Hepatocyte (in vitro differentiated cells): ENCODE measurements around the gene KDM2A. TPM values are rescaled to one million over a fixed set of nuclear protein-coding genes. Genes with fewer than 3 reads are reported as not detected.

ENCODE experiments used
- DNase-seq: peaks from one replicate; pipeline ENCODE4 v3.0.0-alpha.2; 2016; ENCODE audit warnings: low spot score
- H2AFZ ChIP-seq: fragments of 200-600 bp; sonication (generic); 2 replicates; pipeline ENCODE4 v1.6.0; 2016; ENCODE audit warnings: antibody characterized with exemption, mild to moderate bottlenecking
- H3K27ac ChIP-seq: fragments of 200-600 bp; sonication (generic); 2 replicates; pipeline ENCODE4 v1.5.1; 2016; ENCODE audit warnings: mild to moderate bottlenecking
- H3K27me3 ChIP-seq: fragments of 200-600 bp; sonication (generic); 2 replicates; pipeline ENCODE4 v1.6.1; 2016
- H3K36me3 ChIP-seq: fragments of 200-600 bp; sonication (generic); replicated peaks from 2 replicates; pipeline ENCODE4 v1.5.1; 2016; ENCODE audit warnings: low read depth; ENCODE audit not compliant: insufficient read depth
- H3K4me1 ChIP-seq: fragments of 200-600 bp; sonication (generic); 2 replicates; pipeline ENCODE4 v1.5.1; 2016; ENCODE audit warnings: mild to moderate bottlenecking, moderate library complexity; ENCODE audit not compliant: insufficient read depth
- H3K4me2 ChIP-seq: fragments of 200-600 bp; sonication (generic); 2 replicates; pipeline ENCODE4 v1.6.0; 2016
- H3K4me3 ChIP-seq: fragments of 200-600 bp; sonication (generic); 2 replicates; pipeline ENCODE4 v1.5.1; 2016; ENCODE audit warnings: mild to moderate bottlenecking
- H3K79me2 ChIP-seq: fragments of 200-600 bp; sonication (generic); 2 replicates; pipeline ENCODE4 v1.6.0; 2017; ENCODE audit warnings: mild to moderate bottlenecking
- H3K9me2 ChIP-seq: fragments of 200-600 bp; sonication (generic); replicated peaks from 2 replicates; pipeline ENCODE4 v1.6.0; 2017; ENCODE audit warnings: mild to moderate bottlenecking; ENCODE audit not compliant: insufficient read depth
- H3K9me3 ChIP-seq: fragments of 200-600 bp; sonication (generic); 2 replicates; pipeline ENCODE4 v1.5.1; 2016; ENCODE audit warnings: low read depth, mild to moderate bottlenecking
- H4K20me1 ChIP-seq: fragments of 200-600 bp; sonication (generic); 2 replicates; pipeline ENCODE4 v1.6.0; 2016; ENCODE audit warnings: mild to moderate bottlenecking; ENCODE audit not compliant: insufficient read depth, poor library complexity, severe bottlenecking
- CTCF ChIP-seq: fragments of 200-600 bp; sonication (generic); IDR thresholded peaks from 2 replicates; pipeline ENCODE4 v1.5.1; 2016; ENCODE audit warnings: antibody characterized with exemption, mild to moderate bottlenecking; ENCODE audit not compliant: poor library complexity
- EZH2 ChIP-seq: fragments of 200-600 bp; sonication (generic); IDR thresholded peaks from 2 replicates; pipeline ENCODE4 v1.6.1; 2016; ENCODE audit warnings: antibody characterized with exemption, mild to moderate bottlenecking, borderline replicate concordance
- EZH2phosphoT487 ChIP-seq: fragments of 200-600 bp; sonication (generic); IDR thresholded peaks from one replicate; pipeline ENCODE4 v1.6.1; 2018; ENCODE audit warnings: antibody characterized with exemption, mild to moderate bottlenecking, low read depth, moderate library complexity; ENCODE audit not compliant: unreplicated experiment, severe bottlenecking
- WGBS: methylation state at CpG from one replicate; pipeline ENCODE4 v1.1.6; 2016; ENCODE audit warnings: low lambda C conversion rate; ENCODE audit errors: missing lambda C conversion rate; 5-methylcytosine and 5-hydroxymethylcytosine counted together
- polyA plus RNA-seq: library from polyadenylated mRNA; unstranded; fragments of >200 nt; fragmentation: Nextera tagmentation; extraction: Ambion mirVana; gene quantifications from 2 replicates; pipeline ENCODE4 v1.2.1, GENCODE V29; 2016
- total RNA-seq: library from RNA; depleted of rRNA; stranded (reverse); fragments of >200 nt; gene quantifications from 2 replicates; pipeline ENCODE4 v1.2.3, GENCODE V29; 2014

The KDM2A gene
- total and polyA plus RNA-seq, 2 experiments from 2014 or later, result 18.7 to 51.2 TPM

GRCh38 chr11:67291481-67292381 is 172.7 kb downstream of the KDM2A start:
- WGBS, result 96% methylated on average over 33 of the region's 33 CpGs
- Histone ChIP-seq H3K4me2 (no peak overlapping the region), H4K20me1 (no peaks in the 10 kb centered on the region), H3K27ac (no peak overlapping the region), H3K36me3 (peaks cover 7% of the 10 kb centered on the region), H3K9me3 (peaks cover 7% of the 10 kb centered on the region), H3K9me2 (no peaks in the 10 kb centered on the region), H3K27me3 (no peaks in the 10 kb centered on the region), H3K4me3 (no peak overlapping the region), H3K79me2 (peaks cover 52% of the 10 kb centered on the region), H2AFZ (no peak overlapping the region), H3K4me1 (peaks cover 24% of the 10 kb centered on the region)
- no peak for DNase-seq
- TF ChIP-seq EZH2phosphoT487, result no peak
- TF ChIP-seq EZH2, result no peak
- no peak for TF ChIP-seq CTCF

GRCh38 chr11:67292671-67293070 is 173.6 kb downstream of the KDM2A start:
- peaks cover 15% of the 10 kb centered on the region for H3K4me1 ChIP-seq
- no peaks in the 10 kb centered on the region for H4K20me1 ChIP-seq
- DNase-seq, result no peak
- peaks cover 7% of the 10 kb centered on the region for H3K9me3 ChIP-seq
- H3K4me2 ChIP-seq, result no peak overlapping the region
- peaks cover 55% of the 10 kb centered on the region for H3K79me2 ChIP-seq
- H3K27me3 ChIP-seq, result no peaks in the 10 kb centered on the region
- H3K4me3 ChIP-seq, result no peak overlapping the region
- 63% methylated on average over 3 of the region's 3 CpGs for WGBS
- H3K9me2 ChIP-seq, result no peaks in the 10 kb centered on the region
- H2AFZ ChIP-seq, result no peak overlapping the region
- no peak overlapping the region for H3K27ac ChIP-seq
- TF ChIP-seq EZH2phosphoT487, result no peak
- no peak for TF ChIP-seq CTCF
- TF ChIP-seq EZH2, result no peak
- H3K36me3 ChIP-seq, result peaks cover 7% of the 10 kb centered on the region

GRCh38 chr11:67293090-67293489 is 174.0 kb downstream of the KDM2A start:
- Histone ChIP-seq H3K4me3 (no peak overlapping the region), H3K4me1 (peaks cover 11% of the 10 kb centered on the region), H3K4me2 (no peak overlapping the region), H3K9me2 (no peaks in the 10 kb centered on the region), H3K79me2 (peaks cover 55% of the 10 kb centered on the region), H3K27me3 (no peaks in the 10 kb centered on the region), H4K20me1 (no peaks in the 10 kb centered on the region), H3K36me3 (peaks cover 7% of the 10 kb centered on the region), H3K27ac (no peak overlapping the region), H3K9me3 (peaks cover 7% of the 10 kb centered on the region), H2AFZ (no peak overlapping the region)
- TF ChIP-seq EZH2phosphoT487 (no peak), EZH2 (no peak), CTCF (no peak)
- 82% methylated on average over 3 of the region's 3 CpGs for WGBS
- no peak for DNase-seq
